GM18505 (cell line): ENCODE measurements around the gene LST1.
"Not testable (repeated sequence)": the region's sequence is repeated elsewhere in the genome, so short reads cannot be mapped to it uniquely, and the experiment has no call there.

Experiments used
- ATAC-seq: cut with Tn5 transposase; IDR thresholded peaks from one replicate; pipeline ENCODE4 v1.9.1; 2021; ENCODE audit not compliant: unreplicated experiment
- POLR2A ChIP-seq: IDR thresholded peaks from 4 replicates; pipeline ENCODE4 v1.6.1; 2011; ENCODE audit warnings: borderline replicate concordance; ENCODE audit not compliant: insufficient read depth, insufficient read length; ENCODE audit errors: extremely low read depth

Gene LST1

GRCh38 chr6:31585491-31585890 lies 586 bp upstream of the LST1 start:
- ATAC-seq, result no peak

GRCh38 chr6:31586599-31587281 lies 663 bp downstream of the LST1 start:
- TF ChIP-seq POLR2A, result peak; percentile 45
- no peak for ATAC-seq

More at GRCh38 chr6:31585491-31585890, 586 bp upstream of the LST1 start:
- no peak for TF ChIP-seq POLR2A

DNA sequence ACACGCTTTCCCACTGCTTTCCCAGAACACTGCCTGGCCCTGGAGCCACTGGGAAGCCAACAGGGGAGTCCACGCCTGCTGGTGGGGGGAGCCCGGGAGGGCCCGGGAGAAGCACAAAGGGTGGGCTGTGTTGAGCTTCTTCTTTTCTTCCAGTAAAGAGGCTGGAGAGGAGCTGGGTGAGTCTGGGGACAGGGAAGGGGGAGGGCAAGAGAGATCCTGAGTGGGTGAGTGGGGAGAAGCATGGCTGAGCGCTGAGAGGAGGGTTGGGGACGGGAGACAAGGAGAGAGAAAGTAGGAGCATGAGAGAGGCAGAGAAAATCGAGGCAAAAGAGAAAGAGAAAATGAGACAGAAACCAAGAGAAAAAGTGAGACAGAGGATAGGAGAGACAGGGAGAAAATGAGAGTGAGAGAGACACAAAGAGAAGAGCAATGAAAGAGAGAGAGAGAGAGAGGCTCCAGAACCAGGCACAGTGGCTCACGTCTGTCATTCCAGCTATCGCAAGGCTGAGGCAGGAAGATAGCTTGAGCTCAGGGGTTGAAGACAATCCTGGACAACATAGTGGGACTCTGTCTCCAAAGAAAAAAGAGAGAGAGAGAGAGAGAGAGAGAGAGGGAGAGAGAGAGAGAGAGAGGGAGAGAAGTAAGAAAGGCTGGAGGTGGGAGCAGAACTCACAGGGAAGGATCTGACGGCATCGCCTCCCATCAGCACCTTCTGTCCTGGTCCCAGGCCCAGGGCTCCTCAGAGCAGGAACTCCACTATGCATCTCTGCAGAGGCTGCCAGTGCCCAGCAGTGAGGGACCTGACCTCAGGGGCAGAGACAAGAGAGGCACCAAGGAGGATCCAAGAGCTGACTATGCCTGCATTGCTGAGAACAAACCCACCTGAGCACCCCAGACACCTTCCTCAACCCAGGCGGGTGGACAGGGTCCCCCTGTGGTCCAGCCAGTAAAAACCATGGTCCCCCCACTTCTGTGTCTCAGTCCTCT lies 2.0 kb downstream of the LST1 start:
- TF ChIP-seq POLR2A, result peak; percentile 1
- no peak for ATAC-seq

DNA sequence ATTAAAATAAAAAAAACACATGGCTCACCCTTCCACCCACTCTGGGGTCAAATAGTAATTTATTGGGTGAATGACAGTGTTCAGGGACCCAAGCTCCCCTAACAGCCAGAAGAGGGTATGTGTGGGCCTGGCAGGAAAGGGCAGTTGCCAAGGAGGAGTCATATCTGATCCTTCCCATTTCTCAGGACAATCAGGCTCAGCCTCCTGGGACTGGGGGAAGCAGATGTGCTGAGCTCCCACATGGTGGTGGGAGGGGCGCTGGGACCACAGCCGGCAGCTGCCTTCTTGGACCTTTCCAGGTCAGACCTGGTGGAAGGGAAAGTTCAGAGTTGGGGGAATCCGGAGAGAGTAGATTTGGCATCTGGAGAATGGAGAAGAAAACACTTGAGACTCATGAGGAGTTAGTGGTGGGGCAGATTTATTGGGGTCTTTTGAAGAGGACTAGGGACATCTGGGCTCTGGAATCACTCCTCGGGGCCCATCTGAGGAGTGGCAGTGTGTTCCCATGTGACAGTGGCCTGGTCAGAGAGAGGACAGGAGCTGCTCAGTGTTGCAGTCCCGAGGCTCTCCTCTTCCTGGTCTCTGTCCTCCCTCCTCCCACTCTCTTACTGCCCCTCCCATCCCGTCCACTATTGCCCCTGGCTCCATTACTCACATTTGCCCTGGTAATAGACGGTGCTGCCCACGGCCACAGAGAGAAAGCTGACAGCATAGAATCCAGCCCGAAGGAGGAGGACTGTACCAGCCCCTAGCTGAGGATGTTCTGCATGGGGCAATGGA lies 3.0 kb downstream of the LST1 start:
- no peak for ATAC-seq
- no peak for TF ChIP-seq POLR2A

- ATAC-seq, result not testable (repeated sequence)
Observed at GRCh38 chr6:31590691-31591090, 4.6 kb downstream of the LST1 start.

DNA sequence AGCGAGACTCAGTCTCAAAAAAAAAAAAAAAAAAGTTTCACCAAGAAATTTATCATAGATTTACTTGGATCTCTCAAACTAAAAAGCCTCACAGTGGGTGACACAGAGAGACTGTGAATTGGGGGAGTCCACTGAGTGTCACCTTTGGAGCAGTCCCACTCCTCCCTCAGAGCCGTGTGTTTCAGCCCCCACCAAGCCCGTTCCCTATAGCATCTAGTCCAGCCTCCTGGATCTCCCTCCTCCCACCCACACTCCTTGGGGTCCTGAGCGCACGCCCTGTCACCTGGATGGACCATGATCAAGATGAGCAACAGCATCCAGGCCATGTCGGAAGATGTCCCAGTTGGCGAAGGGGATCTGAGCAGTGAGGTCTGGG lies 6.3 kb downstream of the LST1 start:
- TF ChIP-seq POLR2A, result no peak
- ATAC-seq, result no peak

DNA sequence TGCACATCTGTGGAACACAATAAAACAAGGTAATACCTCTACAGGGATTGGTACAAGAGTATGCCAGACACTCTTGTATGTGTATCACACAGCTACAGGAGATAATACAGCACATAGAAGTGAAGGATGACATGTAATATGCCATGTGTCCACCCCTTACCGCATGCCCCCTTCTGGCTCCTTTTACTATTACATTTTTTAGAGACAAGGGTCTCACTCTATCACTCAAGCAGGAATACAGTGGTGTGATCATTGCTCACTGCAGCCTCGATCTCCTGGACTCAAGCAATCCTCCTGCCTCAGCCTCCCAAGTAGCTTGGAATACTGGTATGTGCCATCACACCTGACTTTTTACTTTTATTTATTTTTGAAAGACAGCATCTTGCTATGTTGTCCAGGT lies 10.9 kb downstream of the LST1 start:
- ATAC-seq, result no peak

GRCh38 chr6:31607317-31607716 lies 21.2 kb downstream of the LST1 start:
- ATAC-seq, result no peak
- TF ChIP-seq POLR2A, result no peak

More for the DNA sequence above, 10.9 kb downstream of the LST1 start:
- no peak for TF ChIP-seq POLR2A

- no peak for ATAC-seq
- no peak for TF ChIP-seq POLR2A
Observed at GRCh38 chr6:31609519-31610406, 23.7 kb downstream of the LST1 start.

DNA sequence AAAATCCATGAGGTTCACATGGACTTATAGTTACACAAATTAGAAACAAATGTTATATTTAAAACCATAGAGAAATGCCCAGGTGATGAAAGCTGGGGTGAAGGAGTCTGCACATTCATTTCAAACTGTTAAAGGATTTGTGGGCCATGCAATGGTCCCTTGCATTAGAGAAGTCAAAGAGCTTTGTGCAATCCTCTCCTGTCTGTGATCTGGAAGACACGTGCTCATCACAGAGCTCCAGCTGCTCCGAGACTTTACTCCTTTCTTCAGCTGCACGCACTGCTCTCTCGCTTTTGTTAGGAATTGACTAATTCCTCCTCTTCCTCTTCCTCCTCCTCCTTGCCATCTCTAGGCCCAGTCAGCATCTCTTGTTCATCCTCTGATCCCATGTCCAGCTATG lies 24.9 kb downstream of the LST1 start:
- no peak for TF ChIP-seq POLR2A
- no peak for ATAC-seq

DNA sequence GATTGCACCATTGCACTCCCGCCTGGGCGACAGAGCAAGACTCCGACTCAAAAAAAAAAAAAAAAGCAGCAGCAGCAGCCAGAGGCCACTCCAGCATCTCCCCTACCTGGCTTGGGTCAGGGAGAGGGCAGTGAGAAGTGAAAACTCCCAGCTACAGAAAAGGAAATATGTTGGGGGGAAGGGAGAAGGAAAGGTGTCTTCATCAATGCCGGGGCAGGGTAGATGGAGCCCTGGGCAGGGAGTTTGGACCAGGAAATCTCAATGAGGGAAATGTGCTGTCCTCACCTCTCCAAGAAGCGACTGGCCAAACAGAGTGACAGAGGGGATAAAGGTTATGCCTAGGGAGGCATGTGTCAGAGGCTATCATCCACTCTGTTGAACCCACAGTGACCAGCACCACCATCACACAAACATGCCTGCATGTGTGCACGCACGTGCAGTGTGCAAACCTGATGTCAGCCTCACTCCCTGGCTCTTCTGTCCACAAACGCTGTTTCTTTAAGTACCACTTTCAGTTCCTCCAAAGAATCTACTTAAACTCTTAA lies 28.1 kb downstream of the LST1 start:
- TF ChIP-seq POLR2A, result peak; percentile 52
- no peak for ATAC-seq
